CD4-positive, alpha-beta T cell treated with Interferon alpha-2 for 1 hour (primary cell): ENCODE results near the gene RALB.
"Not testable (repeated sequence)": the region's sequence is repeated elsewhere in the genome, so short reads cannot be mapped to it uniquely, and the experiment has no call there.

Experiments
- DNase-seq, 2 donors: peaks; one replicate each; pipeline ENCODE4 v3.0.0-alpha.2; 2020 to 2022

The RALB gene

GRCh38 chr2:120299004-120299403 lies 46.4 kb downstream of the RALB start:
- DNase-seq: no peak

DNA sequence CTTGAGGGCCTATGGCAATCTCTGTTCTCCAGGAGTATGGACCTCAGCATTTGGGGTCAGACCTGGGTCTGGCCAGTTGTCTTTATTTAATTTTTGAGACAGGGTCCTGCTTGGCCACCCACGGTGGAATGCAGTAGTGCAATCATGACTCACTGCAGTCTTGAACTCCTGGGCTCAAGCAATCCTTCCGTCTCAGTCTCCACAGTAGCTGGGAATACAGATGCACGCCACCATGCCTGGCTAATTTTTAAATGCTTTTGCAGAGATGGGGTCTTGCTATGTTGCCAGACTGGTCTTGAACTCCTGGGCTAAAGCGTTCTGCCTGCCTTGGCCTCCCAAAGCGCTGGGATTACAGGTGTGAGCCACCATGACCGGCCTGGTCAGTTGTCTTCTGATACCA lies 46.9 kb downstream of the RALB start:
- no peak for DNase-seq

GRCh38 chr2:120300385-120300784 lies 47.7 kb downstream of the RALB start:
- no peak for DNase-seq

GRCh38 chr2:120301284-120301683 lies 48.6 kb downstream of the RALB start:
- no peak for DNase-seq

DNA sequence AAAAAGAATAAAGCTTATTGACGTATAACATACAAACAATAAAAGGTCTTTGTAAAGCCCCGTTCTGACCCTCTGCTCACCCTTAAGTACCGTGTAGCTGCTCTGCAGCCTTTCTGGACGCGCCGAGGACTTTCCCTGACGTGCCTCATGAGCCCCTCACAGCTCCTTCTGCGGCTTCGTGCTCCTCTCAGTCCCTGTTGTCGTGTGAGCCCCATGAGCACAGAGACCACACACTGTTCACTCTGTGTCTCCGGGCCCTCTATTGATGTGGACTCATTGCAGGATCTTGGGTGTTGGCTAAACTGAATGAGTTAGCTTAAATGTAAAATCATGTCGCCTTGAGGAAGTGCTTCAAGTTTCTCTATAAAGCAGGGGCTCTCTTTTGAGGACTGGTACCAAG lies 49.6 kb downstream of the RALB start:
- DNase-seq: no peak

GRCh38 chr2:120303177-120303576 lies 50.5 kb downstream of the RALB start:
- no peak for DNase-seq

GRCh38 chr2:120305296-120305695 lies 52.6 kb downstream of the RALB start:
- DNase-seq: no peak

DNA sequence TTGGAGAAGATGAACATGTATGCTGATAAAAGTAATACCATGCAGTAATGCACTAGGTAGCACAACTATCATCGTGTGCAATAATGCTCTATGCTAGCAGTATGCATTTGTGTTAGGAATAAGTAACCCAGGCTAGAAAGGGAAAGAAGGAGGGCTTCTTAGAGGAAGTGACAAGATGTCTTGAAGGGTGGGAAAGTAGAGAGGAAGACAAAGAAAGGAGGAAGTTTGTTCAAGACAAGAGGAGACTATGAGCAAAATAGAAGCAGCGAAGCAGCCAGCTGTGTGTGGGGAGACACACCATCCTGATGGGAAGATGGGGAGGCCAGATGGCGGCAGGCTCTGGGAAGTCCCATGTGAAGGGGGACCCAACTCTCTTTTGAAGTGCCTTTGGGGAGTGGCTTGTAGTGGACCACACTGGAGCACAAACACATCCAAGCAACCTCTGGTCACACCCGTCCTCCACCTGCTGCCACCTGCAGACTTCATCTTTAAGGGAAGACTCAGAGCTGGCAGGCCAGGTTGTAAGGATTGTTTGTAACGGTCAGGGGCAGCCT lies 53.4 kb downstream of the RALB start:
- DNase-seq: no peak

GRCh38 chr2:120307482-120307881 lies 54.8 kb downstream of the RALB start:
- no peak for DNase-seq

GRCh38 chr2:120308038-120308910 lies 55.6 kb downstream of the RALB start:
- no peak for DNase-seq

DNA sequence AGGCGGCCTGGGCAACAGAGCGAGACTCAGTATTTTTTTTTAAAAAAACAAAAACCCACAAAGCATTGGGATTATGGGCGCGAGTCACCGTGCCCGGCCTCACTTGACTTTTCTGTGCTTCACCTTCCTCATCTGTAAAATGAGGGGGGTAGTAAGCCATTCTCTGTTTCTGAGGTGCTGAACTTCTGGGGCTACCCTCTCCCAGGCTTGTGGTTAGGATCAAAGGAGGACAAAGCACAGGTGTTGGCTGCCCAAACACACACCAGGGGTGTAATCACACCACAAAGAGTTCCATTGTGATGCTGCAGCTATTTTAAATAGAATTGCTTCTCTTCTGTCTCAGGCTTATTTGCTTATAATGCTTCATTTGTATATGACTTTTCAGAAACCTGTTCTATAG lies 57.5 kb downstream of the RALB start:
- no peak for DNase-seq

DNA sequence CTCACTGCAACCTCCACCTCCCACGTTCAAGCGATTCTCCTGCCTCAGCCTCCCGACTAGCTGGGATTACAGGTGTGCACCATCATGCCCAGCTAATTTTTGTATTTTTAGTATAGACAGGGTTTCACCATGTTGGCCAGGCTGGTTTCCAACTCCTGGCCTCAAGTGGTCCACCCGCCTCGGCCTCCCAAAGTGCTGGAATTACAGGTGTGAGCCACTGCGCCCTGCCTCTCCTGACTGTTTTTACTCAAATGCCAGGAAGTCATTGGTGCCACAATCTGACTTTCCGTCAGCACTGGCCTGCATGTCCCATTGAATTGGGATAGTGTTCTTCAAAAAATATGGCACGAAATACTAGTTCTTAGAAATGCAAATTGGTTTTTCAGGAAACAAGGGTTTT lies 58.2 kb downstream of the RALB start:
- DNase-seq: not testable (repeated sequence)

DNA sequence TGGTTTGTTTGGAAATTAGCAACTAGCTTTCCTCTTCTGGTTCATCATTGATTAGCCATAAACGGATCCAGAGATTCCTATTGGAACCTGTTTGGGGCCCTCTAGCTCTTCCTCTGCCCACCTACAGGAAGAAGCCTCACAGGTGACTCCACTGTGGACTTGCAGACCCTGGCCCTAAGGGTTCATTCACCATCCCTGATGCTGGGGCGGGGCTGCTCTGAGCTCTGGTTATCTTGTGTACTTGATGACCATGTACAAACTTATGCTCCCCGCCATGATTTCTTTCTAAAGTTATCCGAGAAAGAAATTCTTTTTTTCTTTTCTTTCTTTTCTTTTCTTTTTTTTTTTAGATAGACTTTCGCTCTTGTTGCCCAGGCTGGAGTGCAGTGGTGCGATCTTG lies 59.4 kb downstream of the RALB start:
- DNase-seq: no peak

DNA sequence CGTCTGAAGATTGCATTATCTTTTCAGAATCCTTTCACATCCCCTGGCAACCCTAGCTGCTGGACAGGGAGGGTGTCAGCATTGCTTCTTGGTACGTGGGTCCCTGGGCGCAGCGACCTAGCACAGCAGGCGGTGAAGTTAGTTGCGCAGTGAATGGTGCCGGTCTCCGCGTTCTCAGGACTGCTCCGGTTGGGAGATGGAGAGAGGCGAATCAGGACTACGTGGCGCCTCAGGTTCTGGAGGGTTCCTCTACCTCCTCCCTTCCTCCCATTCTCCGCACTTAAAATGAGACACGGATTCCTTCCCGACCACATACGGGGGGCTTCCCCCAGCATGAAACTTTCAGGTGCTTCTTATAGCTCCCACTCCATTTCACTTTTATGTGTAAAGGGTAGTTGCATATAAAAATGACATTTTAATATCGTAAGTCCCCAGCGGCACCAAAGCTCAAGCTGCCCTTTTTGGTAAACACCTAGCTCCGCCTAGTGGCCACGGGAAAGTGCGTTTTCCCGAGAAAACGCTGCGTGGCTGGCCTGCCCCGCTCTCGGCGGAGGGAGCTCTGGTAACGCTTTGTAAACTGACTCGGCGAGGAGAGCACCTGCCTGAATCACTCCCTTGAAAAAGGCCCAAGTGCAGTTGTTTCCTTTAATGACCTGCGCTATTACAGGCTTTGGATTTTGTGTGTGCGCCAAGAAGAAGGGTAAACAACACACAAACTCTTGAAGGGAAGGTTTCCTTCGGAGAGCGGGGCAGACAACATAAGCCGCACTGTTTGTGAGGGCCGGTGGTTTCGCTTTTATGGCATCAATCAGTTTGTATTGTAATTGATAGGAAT lies 60.4 kb downstream of the RALB start:
- DNase-seq: peak; percentile 70 to 77

DNA sequence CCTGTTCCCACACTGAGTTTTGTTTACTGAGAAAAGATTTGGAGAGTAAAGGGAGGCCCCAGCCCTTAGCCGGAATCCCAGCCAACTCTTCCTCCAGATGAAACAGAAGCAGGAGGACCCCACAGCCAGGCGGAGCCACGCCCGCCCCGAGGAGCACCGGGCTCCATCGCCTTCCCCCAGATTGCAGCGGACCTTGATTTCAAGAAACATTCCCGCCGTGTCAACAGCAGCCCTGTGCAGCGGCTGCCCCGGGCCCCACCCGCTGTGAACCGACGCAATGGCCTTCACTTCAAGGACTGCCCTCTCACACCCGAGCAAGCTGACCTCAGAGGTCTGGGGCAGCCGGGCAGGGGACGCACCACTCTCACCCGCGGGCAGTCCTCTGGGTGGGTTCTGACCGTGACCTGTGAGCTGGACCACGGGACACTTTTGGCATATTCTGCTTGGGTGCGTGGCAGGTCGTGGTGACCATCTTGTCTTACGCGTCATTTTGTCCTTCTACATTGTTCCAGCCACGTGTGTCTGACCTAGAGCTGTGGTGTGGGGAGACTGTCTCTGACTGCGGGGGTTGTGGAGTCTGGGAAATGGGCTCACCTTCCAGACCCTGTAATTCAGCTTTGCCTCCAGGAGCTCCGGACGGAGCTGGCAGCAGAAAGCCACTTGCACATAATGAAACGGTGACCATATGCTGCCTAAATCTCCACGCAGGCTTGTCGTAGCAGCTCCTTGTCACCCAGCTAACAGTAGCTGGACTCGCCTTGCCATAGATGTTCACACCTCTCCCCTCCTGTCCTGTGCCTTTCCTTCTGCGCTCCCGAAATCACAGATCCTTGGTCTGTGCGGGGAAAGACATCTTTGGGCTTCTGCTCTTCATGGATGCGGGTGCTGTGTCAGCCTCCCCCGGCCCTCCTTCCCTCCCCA lies 61.3 kb downstream of the RALB start:
- DNase-seq: no peak

- peak; percentile 11 to 18 for DNase-seq
Observed at GRCh38 chr2:120314690-120315366, 62.2 kb downstream of the RALB start.

GRCh38 chr2:120315367-120316033 lies 62.8 kb downstream of the RALB start:
- DNase-seq: no peak

GRCh38 chr2:120316071-120316470 lies 63.4 kb downstream of the RALB start:
- no peak for DNase-seq

DNA sequence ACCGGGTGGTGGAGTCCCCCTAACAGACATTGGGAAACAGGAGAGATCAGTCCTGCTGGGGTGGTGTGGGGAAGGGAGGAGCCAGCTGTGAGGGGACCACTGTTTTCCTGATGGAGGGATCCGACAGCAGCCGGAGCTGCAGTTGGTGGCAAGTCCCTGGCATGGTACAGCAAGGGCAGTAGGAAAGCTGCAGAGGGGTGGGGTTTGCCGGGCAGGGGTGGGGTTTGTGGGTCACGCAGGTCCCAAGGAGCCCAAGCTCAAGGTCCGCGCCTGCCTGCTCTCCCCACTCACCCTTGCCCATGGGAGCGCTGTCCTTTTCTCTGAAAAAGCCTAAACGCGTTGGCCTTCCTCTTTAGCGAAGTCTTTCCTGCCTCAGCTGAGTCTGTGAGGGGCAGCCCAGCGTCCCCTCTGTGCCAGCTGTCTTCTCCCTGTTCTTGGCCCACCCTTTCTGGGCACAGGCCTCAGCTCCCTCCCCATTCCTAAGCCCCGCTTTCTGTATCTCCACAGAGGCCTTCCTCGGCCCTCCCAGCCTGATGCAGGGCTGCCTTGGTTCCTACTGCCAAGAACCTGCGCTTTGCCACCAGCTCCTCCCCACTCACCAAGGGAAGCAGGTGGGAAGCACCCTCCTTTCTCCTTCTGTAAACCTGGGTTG lies 64.0 kb downstream of the RALB start:
- no peak for DNase-seq

- DNase-seq: no peak
Observed at GRCh38 chr2:120317180-120317533, 64.5 kb downstream of the RALB start.

DNA sequence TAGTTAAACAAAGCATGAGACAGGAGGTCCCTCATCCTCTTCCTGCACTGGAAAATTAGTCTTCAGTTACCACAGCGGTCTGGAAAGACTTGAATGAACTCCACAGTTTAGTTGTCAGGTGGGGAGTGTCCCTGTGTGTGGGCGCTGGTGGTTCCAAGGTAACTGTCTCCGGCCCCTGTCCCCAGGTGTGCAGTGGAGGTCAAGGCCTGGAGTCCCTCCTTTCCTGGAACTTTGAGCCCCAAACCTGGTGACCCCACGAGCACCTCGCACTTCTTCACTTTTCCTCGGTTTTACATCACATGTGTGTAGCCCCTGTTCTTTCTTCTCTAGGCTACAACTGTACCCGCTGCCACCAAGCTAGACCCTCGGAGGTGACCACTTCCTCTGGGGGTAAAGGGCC lies 65.3 kb downstream of the RALB start:
- DNase-seq: no peak
